Activated T-helper 9 cell treated with anti-CD3 and anti-CD28 coated beads, Interleukin-2, amount 50 U/mL, for 16 hours (primary cell): ENCODE data around the gene ZCCHC4.
"Not testable (repeated sequence)": the region's sequence is repeated elsewhere in the genome, so short reads cannot be mapped to it uniquely, and the experiment has no call there.

Experiments
- DNase-seq: peaks from one replicate; pipeline ENCODE4 v3.0.0-alpha.2; 2020; ENCODE audit warnings: low read depth

ZCCHC4 gene

DNA sequence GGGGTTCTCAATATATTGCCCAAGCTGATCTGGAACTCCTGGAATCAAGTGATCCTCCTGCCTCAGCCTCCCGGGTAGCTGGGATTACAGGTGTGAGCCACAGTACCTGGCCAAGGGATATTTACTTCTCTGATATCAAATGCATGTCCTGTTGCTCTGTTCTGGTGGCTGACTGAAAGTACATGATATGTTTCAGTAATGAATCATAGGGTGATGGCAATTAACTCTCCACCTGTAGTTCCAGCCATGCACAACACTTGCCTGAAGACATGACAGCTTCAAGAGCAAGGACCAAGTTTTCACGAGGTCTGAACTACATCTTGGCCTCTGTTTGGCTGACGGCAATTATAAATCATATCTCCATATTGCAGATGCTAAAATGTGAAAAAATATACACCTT is 9.1 kb downstream of the ZCCHC4 start:
- DNase-seq = no peak

DNA sequence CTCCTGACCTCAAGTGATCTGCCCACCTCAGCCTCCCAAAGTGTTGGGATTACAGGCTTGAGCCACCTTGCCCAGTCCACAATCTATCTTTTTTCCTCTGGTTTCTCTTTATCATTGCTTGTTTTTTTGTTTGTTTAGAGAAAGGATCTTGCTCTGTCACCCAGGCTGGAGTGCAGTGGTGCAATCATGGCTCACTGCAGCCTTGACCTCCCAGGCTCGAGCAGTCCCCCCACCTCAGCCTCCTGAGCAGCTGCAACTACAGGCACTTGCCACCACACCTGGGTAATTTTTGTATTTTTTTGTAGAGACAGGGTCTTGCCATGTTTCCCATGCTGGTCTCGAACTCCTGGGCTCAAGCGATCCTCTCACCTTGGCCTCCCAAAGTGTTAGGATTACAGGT is 15.9 kb downstream of the ZCCHC4 start:
- not testable (repeated sequence) for DNase-seq

DNA sequence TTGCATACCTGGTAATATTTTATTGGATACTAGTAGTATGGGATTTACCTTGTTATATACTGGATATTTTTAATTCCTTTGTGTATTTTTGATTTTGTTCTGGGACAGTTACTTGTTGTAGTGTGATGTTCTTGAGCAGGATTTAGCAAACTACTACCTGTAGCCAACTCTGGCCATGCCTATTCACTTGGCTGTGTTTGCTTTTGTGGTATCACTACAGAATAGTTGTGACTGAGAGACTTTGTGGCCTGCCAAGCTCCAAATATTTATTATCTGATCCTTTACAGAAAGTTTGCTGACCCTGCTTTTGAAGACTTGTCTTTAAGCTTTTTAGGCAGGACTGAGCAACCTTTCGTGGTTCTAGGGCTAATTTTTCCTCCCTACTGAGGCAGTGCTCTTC is 17.8 kb downstream of the ZCCHC4 start:
- DNase-seq = no peak

DNA sequence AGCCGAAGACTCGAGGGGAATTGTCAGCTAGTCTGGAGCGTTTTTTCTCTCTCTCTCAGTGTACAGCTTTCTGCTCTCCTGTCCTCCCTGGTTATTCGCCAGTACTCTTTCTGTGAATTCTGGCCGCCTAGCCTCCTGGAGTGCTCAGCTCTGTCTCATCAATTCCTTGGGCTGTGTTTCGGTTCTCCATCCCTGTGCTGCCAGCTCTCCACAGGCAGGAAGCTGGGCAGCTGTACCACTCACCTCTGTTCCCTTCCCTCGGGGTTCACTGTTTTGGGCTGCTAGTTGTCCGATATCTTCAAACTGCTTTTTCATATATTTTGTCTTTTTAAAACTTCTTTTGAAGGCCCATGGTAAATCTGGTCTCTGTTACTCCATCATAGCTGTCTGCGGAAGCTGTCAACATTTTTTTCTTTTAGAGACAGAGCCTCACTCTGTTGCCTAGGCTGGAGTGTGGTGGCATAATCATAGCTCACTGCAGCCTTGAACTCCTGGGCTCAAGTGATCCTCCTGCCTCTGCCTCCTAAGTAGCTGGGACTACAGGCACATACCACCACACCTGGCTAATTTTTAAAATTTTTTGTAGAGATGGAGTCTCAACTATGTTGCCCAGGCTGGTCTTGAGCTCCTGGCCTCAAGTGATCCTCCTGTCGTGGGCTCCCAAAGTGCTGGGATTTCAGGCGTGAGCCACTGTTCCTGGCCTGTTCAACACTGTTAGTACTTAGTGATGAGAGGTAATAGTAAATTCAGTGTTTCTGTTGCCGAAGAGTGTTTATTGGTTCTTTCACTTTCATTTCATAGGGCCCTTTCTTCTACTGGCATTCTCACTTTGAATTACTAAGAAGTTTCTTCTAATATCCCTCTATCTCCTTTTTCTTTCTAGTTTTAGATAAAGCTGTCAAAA is 18.6 kb downstream of the ZCCHC4 start:
- no peak for DNase-seq

DNA sequence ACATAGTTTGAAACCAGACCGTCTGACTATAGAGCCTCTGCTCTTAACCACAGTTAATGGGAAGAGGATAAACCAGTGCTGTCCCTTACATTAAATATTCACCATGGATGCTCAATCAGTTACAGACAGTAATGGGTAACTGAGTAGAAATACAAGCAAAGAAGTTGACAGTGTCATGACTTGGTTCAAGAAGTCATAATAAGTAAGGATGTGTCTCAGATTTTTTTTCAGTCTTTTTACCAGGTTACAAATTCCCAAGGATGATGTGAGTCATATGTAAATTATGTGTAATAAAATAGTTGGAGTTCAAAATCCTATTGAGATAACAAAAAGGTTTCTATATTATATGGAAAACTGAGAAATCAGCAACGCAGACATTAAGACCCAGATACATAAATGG is 31.1 kb downstream of the ZCCHC4 start:
- DNase-seq = no peak

DNA sequence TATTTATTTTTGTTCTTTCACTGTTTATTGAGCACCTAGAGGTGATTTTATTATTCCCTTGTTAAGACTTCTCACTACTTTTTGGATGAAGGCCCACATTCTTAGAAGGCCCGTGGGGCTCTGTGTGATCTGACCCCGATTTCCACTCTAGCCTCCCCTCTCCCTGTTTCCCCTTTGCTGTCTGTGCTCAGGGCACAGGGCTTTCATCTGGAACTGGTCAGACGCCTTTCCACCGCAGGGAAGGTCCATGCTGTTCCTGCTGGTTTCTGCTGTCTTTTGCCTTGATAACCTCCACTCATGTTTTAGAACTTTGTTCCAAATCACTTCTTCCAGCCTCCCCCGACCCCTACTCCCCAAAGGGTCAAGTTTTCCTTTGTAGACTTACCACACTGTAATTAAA is 33.2 kb downstream of the ZCCHC4 start:
- no peak for DNase-seq

DNA sequence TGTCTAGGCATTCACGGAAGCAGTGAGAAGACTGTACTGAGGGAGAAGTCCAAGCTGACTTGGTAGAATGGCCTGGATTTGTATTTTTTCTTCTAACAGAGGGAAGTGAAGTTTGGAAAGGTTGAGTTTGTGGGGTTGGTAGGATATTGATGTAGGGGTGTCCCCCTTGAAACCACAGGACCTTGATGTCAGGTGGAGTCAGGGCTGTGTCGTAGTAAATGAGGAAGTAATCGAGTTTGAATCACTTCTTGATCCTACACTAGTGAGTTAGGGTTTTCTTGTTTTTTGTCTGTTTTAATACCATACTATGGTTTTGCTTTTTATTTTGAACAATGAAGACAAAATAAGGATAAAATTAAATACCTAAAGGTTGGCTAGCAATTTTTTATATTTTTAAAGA is 34.3 kb downstream of the ZCCHC4 start:
- DNase-seq = no peak

DNA sequence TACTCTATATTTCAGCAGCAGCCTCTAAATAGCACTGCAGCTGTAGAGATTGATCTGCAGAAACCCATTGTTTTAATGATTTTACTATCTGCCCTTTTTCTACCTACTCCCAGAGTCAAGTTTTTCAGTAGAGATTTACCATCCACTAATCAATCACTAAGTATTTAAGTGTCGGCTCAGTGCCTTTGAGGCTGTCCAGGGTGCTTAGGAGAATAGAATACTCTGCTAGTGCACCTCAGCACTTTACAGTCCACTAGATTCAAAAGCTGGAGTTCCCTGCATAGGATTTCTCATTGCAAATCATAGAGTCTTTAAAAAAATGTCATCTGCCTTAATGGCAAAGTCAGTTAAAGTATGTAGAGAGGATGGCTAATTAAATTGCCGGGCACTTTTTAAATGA is 34.9 kb downstream of the ZCCHC4 start:
- no peak for DNase-seq

DNA sequence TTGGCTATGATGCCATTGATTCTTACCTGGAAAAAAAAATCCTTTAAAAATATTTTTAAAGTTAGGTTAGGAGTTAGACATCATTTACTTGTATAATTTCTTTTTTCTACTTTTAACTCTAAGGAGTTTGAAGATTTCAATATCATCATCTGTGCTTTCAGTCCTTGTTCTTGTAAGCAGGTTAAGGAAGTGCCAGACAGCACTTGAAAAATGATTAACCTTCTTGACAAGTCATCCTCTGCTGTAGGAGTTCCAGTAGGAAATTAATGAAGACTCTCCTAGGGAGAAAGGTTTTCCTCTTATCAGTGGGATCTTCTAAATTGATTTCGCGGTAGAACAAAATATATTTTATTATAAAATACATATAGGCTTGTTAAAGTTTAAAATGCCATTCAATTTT is 35.4 kb downstream of the ZCCHC4 start:
- DNase-seq = no peak

DNA sequence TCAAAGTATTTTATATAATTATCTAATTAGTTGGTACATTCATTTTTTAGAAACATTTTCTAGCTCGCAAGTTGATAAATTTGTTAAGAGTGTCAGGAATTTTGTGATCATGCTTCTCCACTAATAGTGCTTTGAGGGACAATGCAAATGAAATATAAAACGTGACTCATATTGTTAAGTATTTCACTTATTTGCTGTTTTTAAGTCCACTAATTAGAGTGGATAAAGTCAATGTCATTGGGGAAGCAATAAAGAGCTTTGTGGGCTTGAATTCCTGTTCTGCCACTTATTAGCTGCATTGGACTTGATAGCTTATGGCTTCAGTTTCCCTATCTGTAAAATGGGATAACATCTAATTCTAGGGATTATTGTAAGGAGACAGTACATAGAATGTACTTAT is 38.0 kb downstream of the ZCCHC4 start:
- no peak for DNase-seq

DNA sequence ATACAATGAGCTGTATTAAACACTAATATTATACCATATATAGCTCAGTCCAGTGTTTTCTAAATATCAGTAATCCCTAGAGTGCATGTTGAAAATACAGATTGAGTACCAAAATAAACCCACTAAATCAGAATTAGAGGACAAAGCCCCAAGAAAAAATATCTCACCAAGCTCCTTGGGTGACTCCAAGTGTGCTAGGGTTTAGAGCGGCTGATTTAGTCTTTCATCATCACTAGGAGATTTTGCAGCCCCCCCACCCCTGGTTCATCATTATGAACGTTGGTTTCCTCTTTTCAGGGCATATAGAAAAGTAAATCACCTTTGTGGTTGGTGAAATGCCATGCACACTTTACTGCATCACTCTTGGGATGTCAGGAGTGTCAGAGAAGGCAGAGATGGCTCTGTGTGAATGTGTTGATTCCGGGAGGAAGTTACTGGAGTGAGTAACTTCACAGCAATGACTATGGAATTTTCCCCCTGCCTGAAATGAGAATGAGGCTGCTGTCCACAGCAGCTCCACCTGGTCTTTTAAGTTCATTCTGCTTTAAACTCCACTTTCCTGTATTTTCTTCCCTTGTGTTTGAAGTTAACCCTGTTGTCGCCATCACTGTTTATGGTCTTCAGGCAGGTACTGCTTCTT is 39.3 kb downstream of the ZCCHC4 start:
- no peak for DNase-seq

DNA sequence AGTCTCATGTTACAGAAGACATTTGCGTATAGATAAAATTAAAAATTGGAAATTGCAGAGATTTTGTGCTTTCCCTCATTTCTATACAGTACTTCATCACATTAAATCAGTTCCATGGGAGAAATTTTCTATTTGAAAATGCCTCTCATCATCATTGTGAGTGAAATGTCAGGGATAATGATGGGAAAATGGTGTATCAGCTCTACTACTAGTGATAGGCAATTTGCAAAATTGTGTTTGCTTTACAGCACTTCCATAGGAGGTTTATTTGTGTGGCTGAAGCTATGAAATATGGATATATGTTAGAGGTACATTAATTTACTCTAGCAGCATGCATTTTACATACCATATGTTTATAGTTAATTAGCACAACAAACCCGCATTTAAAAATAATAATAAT is 43.5 kb downstream of the ZCCHC4 start:
- no peak for DNase-seq

DNA sequence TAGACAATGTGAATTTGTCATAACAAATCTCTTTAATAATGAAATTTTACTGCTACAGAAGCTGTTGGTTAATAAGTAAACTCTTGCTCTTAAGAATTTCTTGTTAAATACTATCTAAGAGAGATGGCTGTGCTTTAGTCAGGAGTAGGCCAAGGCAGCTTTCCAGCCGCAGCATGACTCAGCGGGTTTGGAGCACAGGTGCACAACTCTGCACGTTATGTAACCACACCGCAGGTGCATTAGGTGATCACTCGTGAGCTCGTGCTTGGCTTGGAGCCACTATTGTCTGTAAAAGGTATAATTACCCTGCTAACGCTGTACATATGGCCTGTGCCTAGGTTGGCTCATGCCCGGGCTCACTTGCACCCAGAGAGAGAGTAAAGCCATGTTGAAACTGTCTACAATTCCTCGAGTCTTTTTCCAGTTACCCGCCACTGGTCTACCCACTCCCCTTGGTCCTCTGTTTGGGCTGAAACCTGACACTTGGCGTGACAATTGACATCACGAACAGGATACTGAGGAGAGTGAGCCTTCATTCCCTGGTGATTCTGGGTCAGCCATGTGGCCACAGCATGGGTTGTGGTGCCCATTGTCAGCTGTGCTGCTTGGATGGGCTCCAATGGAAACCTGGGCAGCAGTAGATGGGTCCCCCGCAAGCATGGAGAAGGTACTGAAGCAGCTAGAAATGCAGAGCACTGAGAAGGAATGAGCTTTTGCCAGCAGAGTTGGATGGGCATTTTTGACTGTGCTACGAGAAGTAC is 46.1 kb downstream of the ZCCHC4 start:
- DNase-seq = no peak

DNA sequence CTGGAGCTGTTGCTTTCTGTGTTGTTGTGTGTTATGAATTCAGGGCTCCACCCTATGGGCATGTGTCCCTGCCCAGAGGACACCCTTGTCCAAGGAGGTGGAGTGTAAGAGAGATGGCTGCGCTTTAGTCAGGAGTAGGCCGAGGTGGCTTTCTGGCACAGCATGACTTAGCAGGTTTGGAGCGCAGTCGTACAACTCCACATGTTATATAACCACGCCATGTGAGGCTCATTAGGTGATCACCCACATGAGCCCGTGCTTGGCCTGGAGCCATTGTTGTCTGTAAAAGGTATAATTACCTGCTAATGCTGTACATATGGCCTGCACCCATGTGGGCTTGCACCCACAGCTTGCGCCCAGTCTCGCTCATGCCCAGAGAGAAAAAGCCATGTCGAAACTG is 48.7 kb downstream of the ZCCHC4 start:
- DNase-seq = no peak

DNA sequence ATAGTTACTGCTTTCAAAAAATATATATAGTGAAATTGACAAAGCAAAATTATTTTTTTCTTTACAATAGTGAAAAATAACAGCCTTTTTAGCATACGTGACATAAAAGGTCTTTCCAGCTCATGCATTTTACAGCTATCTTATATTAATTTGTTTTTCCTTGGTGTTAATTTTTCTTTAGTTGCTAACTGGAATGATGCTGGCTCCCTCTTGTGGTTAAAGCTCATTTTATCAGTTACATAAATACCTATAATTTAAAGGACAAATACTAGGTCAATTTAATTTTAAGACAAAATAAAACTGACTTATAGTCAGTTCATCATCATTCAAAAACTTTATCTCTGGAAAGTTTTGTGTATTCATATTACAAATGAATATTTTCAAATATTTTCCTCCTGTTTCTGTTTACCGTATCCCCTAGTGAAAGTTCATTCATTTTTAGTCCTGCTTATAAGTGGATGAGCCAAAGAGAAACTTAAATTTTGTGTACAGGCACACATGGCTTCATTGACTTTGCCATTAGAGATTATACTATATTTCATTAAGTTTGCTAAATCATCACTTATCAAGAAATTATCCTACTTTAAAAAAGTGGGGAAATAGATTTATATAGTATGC is 54.5 kb downstream of the ZCCHC4 start:
- no peak for DNase-seq

DNA sequence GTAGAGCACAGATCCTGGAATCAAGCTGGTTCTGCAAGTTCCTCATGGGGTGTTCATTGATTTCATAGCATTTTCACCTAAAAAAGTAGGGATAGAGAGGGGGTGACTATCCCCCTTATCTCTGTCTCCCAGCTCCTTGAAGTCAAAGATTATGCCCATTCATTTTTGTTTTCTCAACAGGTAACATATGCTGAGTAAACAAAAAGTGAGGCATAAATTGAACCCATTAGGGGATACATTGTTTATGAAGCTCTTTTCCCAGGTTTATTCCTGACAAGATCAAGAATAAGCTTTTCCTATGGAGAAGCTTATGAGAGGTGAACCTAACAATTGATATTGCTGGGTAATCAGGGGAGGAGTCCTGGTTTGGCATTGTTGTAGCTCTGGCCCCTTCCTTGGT is 55.3 kb downstream of the ZCCHC4 start:
- DNase-seq = no peak

DNA sequence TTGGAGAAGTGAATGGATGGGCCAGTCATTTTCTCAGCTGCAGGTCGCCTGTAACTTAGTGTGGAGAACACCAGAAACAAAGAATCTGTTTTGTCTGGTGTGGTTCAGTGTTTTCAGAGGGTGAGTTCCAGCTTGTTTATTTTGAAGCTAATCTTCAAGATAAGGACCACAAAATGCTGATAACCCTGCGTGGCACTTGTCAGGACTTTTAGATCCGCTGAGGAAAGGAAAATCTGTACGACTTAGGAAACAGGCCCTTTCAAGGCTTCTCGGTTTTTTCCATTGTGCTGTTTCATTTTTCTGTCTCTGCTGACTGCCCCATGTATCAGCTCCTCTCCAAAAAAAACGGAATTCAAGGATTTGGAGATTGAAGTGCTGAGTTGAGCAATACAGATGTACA is 55.7 kb downstream of the ZCCHC4 start:
- DNase-seq = no peak

DNA sequence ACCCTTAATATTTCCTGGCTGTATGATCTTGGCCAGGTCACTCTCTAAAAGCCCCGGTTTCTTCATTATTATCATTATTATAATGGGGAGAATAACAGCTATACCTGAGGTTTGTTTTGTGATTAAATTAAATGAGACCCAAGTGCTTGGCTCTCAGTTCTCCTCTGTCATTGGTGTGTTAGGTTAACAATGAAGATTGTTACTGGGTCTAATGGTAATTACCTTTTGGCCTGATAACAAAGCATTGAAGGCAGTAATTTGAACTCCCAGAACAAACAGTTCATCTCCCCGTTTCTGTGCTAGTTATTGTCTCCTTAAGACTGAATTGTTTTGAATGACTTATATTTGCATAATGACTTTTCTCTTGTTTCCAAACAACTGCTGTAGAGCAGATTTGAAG is 57.7 kb downstream of the ZCCHC4 start:
- no peak for DNase-seq

DNA sequence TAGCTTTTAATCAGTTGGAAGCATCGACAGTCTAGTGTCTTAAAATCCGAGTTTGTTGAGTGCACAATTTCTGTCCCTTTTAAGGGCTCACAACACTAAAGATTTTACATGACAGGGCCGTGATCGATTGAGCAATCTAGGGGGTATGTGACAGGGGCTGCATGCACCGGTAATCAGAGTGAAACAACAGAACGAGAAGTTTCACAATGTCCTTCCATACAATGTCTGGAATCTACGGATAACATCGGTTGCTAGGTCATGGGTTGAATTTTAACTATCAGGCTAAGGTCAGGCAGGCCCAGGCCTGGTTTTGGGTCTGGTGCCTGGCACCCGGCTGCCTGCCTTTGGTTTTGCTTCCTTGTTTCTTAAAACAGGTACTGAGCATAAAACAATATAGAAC is 60.0 kb downstream of the ZCCHC4 start:
- DNase-seq = not testable (repeated sequence)

DNA sequence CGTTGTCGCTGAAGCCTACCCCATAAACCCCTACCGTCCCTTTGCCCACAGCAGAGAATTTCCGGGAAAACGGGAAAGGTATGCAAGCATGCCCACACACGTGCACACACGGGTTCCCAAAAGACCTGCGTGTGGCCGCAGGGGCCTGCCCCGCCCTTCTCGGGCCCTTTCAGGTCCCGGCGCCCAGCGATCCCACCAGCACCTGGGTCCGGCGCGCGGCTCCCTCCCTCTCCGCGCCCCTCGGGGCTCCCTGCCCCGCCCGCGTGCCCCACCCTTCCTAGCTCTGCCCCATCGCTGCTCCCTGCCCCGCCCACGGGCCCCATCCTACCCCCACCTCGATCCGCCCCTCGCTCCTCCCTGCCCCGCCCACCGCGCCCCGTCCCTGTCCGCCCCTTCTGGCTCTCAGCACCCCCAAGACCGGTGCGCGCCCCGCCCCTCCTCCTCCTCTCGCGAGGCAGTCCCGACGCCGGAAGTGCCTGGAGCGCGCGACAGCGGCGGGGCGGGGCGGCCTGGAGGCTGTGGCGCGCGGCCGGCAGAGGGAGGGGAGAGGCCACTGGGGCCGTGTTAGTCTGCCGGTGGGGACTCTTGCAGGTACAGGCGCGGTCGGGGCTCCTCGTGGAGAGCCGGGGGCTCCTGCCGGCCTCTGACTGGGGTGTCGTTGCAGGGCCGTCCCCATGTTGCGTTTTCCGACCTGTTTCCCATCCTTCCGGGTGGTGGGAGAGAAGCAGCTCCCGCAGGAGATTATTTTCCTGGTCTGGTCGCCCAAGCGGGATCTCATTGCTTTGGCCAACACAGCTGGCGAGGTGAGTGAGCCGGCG is 64.4 kb downstream of the ZCCHC4 start, which contains the start of gene ANAPC4:
Gene ANAPC4 (plus strand): TSS at position 510 of the 818 bp plus-strand sequence. CDS start 165 bp downstream, at position 675.
- DNase-seq = peak; percentile 98
